ENCODE data around the gene TMIGD2.
"Not testable (repeated sequence)": the region's sequence is repeated elsewhere in the genome, so short reads cannot be mapped to it uniquely, and the experiment has no call there.

Gene TMIGD2

GRCh38 chr19:4294389-4294788 lies 7.8 kb downstream of the TMIGD2 start:
- H3K27me3 ChIP-seq (ENCODE audit: control insufficient read depth in 1 of 2, insufficient read depth in 2 of 2, low read length in 2 of 2): peaks cover 7 to 19% of the 10 kb centered on the region in 2 donors

GRCh38 chr19:4292515-4292914 lies 9.7 kb downstream of the TMIGD2 start:
- H3K36me3 ChIP-seq (ENCODE audit: control insufficient read depth in 2 of 2, insufficient read depth in 2 of 2, low read length in 2 of 2): no peaks in the 10 kb centered on the region
- no peak overlapping the region for H3K27ac ChIP-seq (ENCODE audit: low read length)
- no peaks in the 10 kb centered on the region for H3K9me3 ChIP-seq (ENCODE audit: control insufficient read depth in 2 of 2, low read length in 2 of 2)
- peaks cover 7 to 19% of the 10 kb centered on the region in 2 donors for H3K27me3 ChIP-seq (ENCODE audit: control insufficient read depth in 1 of 2, insufficient read depth in 2 of 2, low read length in 2 of 2)
- no peak overlapping the region for H3K9ac ChIP-seq (ENCODE audit: low read length in 2 of 2)
- H3K4me3 ChIP-seq (ENCODE audit: low read length in 2 of 2): no peak overlapping the region
- no peaks in the 10 kb centered on the region for H3K4me1 ChIP-seq (ENCODE audit: control insufficient read depth, insufficient read depth, low read length)

More at GRCh38 chr19:4294389-4294788, 7.8 kb downstream of the TMIGD2 start:
- H3K4me1 ChIP-seq (ENCODE audit: control insufficient read depth, insufficient read depth, low read length): no peaks in the 10 kb centered on the region
- no peaks in the 10 kb centered on the region for H3K36me3 ChIP-seq (ENCODE audit: control insufficient read depth in 2 of 2, insufficient read depth in 2 of 2, low read length in 2 of 2)
- no peak overlapping the region for H3K27ac ChIP-seq (ENCODE audit: low read length)
- H3K9ac ChIP-seq (ENCODE audit: low read length in 2 of 2): no peak overlapping the region
- no peak overlapping the region for H3K4me3 ChIP-seq (ENCODE audit: low read length in 2 of 2)
- no peaks in the 10 kb centered on the region for H3K9me3 ChIP-seq (ENCODE audit: control insufficient read depth in 2 of 2, low read length in 2 of 2)

- Histone ChIP-seq H3K9ac (ENCODE audit: low read length in 2 of 2) (no peak overlapping the region), H3K27ac (ENCODE audit: low read length) (no peak overlapping the region), H3K36me3 (ENCODE audit: control insufficient read depth in 2 of 2, insufficient read depth in 2 of 2, low read length in 2 of 2) (no peaks in the 10 kb centered on the region), H3K27me3 (ENCODE audit: control insufficient read depth in 1 of 2, insufficient read depth in 2 of 2, low read length in 2 of 2) (peaks cover 3 to 16% of the 10 kb centered on the region in 2 donors), H3K4me3 (ENCODE audit: low read length in 2 of 2) (no peak overlapping the region), H3K9me3 (ENCODE audit: control insufficient read depth in 2 of 2, low read length in 2 of 2) (no peaks in the 10 kb centered on the region), H3K4me1 (ENCODE audit: control insufficient read depth, insufficient read depth, low read length) (no peaks in the 10 kb centered on the region)
These were observed 10.9 kb downstream of the TMIGD2 start for GRCh38 chr19:4291184-4291732.

GRCh38 chr19:4288091-4288777 lies 14.0 kb downstream of the TMIGD2 start:
- no peak overlapping the region for H3K27ac ChIP-seq (ENCODE audit: low read length)
- no peak overlapping the region for H3K4me3 ChIP-seq (ENCODE audit: low read length in 2 of 2)
- H3K4me1 ChIP-seq (ENCODE audit: control insufficient read depth, insufficient read depth, low read length): no peaks in the 10 kb centered on the region
- no peaks in the 10 kb centered on the region for H3K36me3 ChIP-seq (ENCODE audit: control insufficient read depth in 2 of 2, insufficient read depth in 2 of 2, low read length in 2 of 2)
- H3K9ac ChIP-seq (ENCODE audit: low read length in 2 of 2): no peak overlapping the region
- peaks cover 9 to 15% of the 10 kb centered on the region in 2 donors for H3K27me3 ChIP-seq (ENCODE audit: control insufficient read depth in 1 of 2, insufficient read depth in 2 of 2, low read length in 2 of 2)
- no peaks in the 10 kb centered on the region for H3K9me3 ChIP-seq (ENCODE audit: control insufficient read depth in 2 of 2, low read length in 2 of 2)

GRCh38 chr19:4286141-4286540 lies 16.0 kb downstream of the TMIGD2 start:
- peaks cover 14 to 19% of the 10 kb centered on the region in 2 donors for H3K27me3 ChIP-seq (ENCODE audit: control insufficient read depth in 1 of 2, insufficient read depth in 2 of 2, low read length in 2 of 2)
- H3K27ac ChIP-seq (ENCODE audit: low read length); H3K36me3 ChIP-seq (ENCODE audit: control insufficient read depth in 2 of 2, insufficient read depth in 2 of 2, low read length in 2 of 2); H3K4me3 ChIP-seq (ENCODE audit: low read length in 2 of 2); H3K4me1 ChIP-seq (ENCODE audit: control insufficient read depth, insufficient read depth, low read length); H3K9ac ChIP-seq (ENCODE audit: low read length in 2 of 2); H3K9me3 ChIP-seq (ENCODE audit: control insufficient read depth in 2 of 2, low read length in 2 of 2): not testable (repeated sequence)

GRCh38 chr19:4284974-4285373 lies 17.2 kb downstream of the TMIGD2 start:
- Histone ChIP-seq H3K9ac (ENCODE audit: low read length in 2 of 2) (no peak overlapping the region), H3K4me1 (ENCODE audit: control insufficient read depth, insufficient read depth, low read length) (peaks cover 2% of the 10 kb centered on the region), H3K36me3 (ENCODE audit: control insufficient read depth in 2 of 2, insufficient read depth in 2 of 2, low read length in 2 of 2) (no peaks in the 10 kb centered on the region), H3K27me3 (ENCODE audit: control insufficient read depth in 1 of 2, insufficient read depth in 2 of 2, low read length in 2 of 2) (peaks cover 22 to 24% of the 10 kb centered on the region in 2 donors), H3K27ac (ENCODE audit: low read length) (no peak overlapping the region), H3K9me3 (ENCODE audit: control insufficient read depth in 2 of 2, low read length in 2 of 2) (no peaks in the 10 kb centered on the region), H3K4me3 (ENCODE audit: low read length in 2 of 2) (no peak overlapping the region)

GRCh38 chr19:4284176-4284958 lies 17.8 kb downstream of the TMIGD2 start:
- Histone ChIP-seq H3K9ac (ENCODE audit: low read length in 2 of 2) (no peak overlapping the region), H3K4me3 (ENCODE audit: low read length in 2 of 2) (no peak overlapping the region), H3K9me3 (ENCODE audit: control insufficient read depth in 2 of 2, low read length in 2 of 2) (no peaks in the 10 kb centered on the region), H3K27ac (ENCODE audit: low read length) (no peak overlapping the region), H3K4me1 (ENCODE audit: control insufficient read depth, insufficient read depth, low read length) (peaks cover 7% of the 10 kb centered on the region), H3K36me3 (ENCODE audit: control insufficient read depth in 2 of 2, insufficient read depth in 2 of 2, low read length in 2 of 2) (no peaks in the 10 kb centered on the region), H3K27me3 (ENCODE audit: control insufficient read depth in 1 of 2, insufficient read depth in 2 of 2, low read length in 2 of 2) (peaks cover 24 to 30% of the 10 kb centered on the region in 2 donors)

- Histone ChIP-seq H3K9ac (ENCODE audit: low read length in 2 of 2) (no peak overlapping the region), H3K27me3 (ENCODE audit: control insufficient read depth in 1 of 2, insufficient read depth in 2 of 2, low read length in 2 of 2) (peaks cover 27 to 37% of the 10 kb centered on the region in 2 donors), H3K4me3 (ENCODE audit: low read length in 2 of 2) (no peak overlapping the region), H3K4me1 (ENCODE audit: control insufficient read depth, insufficient read depth, low read length) (peaks cover 9% of the 10 kb centered on the region), H3K36me3 (ENCODE audit: control insufficient read depth in 2 of 2, insufficient read depth in 2 of 2, low read length in 2 of 2) (no peaks in the 10 kb centered on the region), H3K9me3 (ENCODE audit: control insufficient read depth in 2 of 2, low read length in 2 of 2) (no peaks in the 10 kb centered on the region), H3K27ac (ENCODE audit: low read length) (no peak overlapping the region)
These were observed 22.4 kb downstream of the TMIGD2 start for GRCh38 chr19:4279530-4280422.

GRCh38 chr19:4279267-4279529 lies 23.0 kb downstream of the TMIGD2 start:
- H3K4me3 ChIP-seq (ENCODE audit: low read length in 2 of 2): no peak overlapping the region
- H3K9ac ChIP-seq (ENCODE audit: low read length in 2 of 2): no peak overlapping the region
- H3K4me1 ChIP-seq (ENCODE audit: control insufficient read depth, insufficient read depth, low read length): peaks cover 9% of the 10 kb centered on the region
- no peak overlapping the region for H3K27ac ChIP-seq (ENCODE audit: low read length)
- no peaks in the 10 kb centered on the region for H3K9me3 ChIP-seq (ENCODE audit: control insufficient read depth in 2 of 2, low read length in 2 of 2)
- peaks cover 23 to 32% of the 10 kb centered on the region in 2 donors for H3K27me3 ChIP-seq (ENCODE audit: control insufficient read depth in 1 of 2, insufficient read depth in 2 of 2, low read length in 2 of 2)
- no peaks in the 10 kb centered on the region for H3K36me3 ChIP-seq (ENCODE audit: control insufficient read depth in 2 of 2, insufficient read depth in 2 of 2, low read length in 2 of 2)

- peaks cover 23 to 32% of the 10 kb centered on the region in 2 donors for H3K27me3 ChIP-seq (ENCODE audit: control insufficient read depth in 1 of 2, insufficient read depth in 2 of 2, low read length in 2 of 2)
- peaks cover 9% of the 10 kb centered on the region for H3K4me1 ChIP-seq (ENCODE audit: control insufficient read depth, insufficient read depth, low read length)
- no peak within 1 kb of the TSS for H3K27ac ChIP-seq (ENCODE audit: low read length)
- H3K9ac ChIP-seq (ENCODE audit: low read length in 2 of 2): no peak within 1 kb of the TSS
- no peaks in the 10 kb centered on the region for H3K9me3 ChIP-seq (ENCODE audit: control insufficient read depth in 2 of 2, low read length in 2 of 2)
- no peaks in the 10 kb centered on the region for H3K36me3 ChIP-seq (ENCODE audit: control insufficient read depth in 2 of 2, insufficient read depth in 2 of 2, low read length in 2 of 2)
- H3K4me3 ChIP-seq (ENCODE audit: low read length in 2 of 2): no peak within 1 kb of the TSS
These were observed 23.5 kb downstream of the TMIGD2 start, which contains the start of gene SHD for GRCh38 chr19:4278419-4279266. TSS of gene SHD (plus strand) at chr19:4279266. CDS start at chr19:4280064, 798 bp downstream.
